ENCODE results near the gene DDX39B.

DDX39B gene

DNA sequence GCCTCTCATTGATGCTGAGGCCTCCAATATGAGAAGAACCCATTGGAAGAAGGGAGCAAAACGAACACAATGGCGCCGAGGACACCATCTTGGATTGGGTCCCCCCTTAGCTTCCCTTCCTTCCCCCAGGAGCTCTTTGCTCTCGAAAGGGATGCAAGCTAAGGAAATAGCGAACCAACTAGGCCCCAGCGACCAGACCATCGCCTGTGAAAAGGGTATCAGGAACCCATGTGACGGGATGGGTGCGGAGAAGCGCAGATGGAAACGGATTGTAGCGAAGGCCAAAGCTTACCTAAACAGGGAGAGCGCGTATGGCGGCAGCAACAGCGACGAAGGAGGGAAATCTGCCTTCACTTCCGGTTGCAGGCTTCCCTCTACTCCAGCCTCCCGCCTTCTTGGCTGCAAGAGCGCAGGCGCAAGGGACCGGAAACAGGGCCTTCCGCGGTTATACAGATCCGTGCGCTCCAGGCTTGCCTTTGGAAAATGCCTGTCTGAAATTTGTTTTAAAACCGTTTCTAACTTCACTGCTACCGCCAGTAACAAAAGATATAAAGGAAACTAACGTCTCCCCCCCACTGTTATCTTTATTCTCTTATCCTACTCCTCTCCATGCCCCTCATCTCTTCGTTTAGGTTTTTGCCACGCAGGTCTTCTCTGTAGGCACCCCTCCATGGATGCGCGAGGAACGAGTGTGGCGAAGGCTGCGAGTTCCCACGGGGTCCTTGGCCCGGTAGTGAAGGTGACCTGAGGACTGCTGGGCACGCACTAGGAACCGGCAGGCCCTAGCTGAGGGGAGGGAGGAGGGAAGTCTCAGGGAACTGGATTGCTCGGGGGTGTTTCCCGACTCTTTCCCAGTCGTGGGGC is at the start of gene DDX39B (continued):
- no peak for TF ChIP-seq ZNF596 (tag by site-specific recombination; IDR thresholded peaks at IDR 0.05)
- TF ChIP-seq, protein P1, sequence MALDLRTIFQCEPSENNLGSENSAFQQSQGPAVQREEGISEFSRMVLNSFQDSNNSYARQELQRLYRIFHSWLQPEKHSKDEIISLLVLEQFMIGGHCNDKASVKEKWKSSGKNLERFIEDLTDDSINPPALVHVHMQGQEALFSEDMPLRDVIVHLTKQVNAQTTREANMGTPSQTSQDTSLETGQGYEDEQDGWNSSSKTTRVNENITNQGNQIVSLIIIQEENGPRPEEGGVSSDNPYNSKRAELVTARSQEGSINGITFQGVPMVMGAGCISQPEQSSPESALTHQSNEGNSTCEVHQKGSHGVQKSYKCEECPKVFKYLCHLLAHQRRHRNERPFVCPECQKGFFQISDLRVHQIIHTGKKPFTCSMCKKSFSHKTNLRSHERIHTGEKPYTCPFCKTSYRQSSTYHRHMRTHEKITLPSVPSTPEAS (tag by site-specific recombination; IDR thresholded peaks at IDR 0.05) = peak; percentile 44
- TF ChIP-seq ZNF548 (tag by site-specific recombination; IDR thresholded peaks at IDR 0.05) = no peak
- TF ChIP-seq ZNF549 (tag by site-specific recombination; IDR thresholded peaks at IDR 0.05) = no peak
- TF ChIP-seq ZXDB (tag by site-specific recombination; IDR thresholded peaks at IDR 0.05) = peak; percentile 97
- no peak for TF ChIP-seq GLI2 (tag by site-specific recombination; IDR thresholded peaks at IDR 0.05; ENCODE audit: borderline replicate concordance, low read depth)
- no peak for TF ChIP-seq OSR2 (tag by site-specific recombination; IDR thresholded peaks at IDR 0.05)
- no peak for TF ChIP-seq ZNF776 (tag by site-specific recombination; IDR thresholded peaks at IDR 0.05; ENCODE audit: borderline replicate concordance)
- peak; percentile 100 for TF ChIP-seq ZNF335 (tag by site-specific recombination; conservative IDR thresholded peaks at IDR 0.05)
- TF ChIP-seq ZNF433 (tag by site-specific recombination; IDR thresholded peaks at IDR 0.05; ENCODE audit: low read depth) = no peak
- TF ChIP-seq ZNF626 (tag by site-specific recombination; IDR thresholded peaks at IDR 0.05) = no peak
- no peak for TF ChIP-seq ZNF658 (tag by site-specific recombination; IDR thresholded peaks at IDR 0.05)
- no peak for TF ChIP-seq ZBTB1 (tag by site-specific recombination; IDR thresholded peaks at IDR 0.05)
- TF ChIP-seq, protein P2, sequence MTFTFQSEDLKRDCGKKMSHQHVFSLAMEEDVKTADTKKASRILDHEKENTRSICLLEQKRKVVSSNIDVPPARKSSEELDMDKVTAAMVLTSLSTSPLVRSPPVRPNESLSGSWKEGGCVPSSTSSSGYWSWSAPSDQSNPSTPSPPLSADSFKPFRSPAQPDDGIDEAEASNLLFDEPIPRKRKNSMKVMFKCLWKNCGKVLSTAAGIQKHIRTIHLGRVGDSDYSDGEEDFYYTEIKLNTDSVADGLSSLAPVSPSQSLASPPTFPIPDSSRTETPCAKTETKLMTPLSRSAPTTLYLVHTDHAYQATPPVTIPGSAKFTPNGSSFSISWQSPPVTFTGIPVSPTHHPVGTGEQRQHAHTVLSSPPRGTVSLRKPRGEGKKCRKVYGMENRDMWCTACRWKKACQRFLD (tag by site-specific recombination; IDR thresholded peaks at IDR 0.05) = no peak
- TF ChIP-seq ZNF174 (tag by site-specific recombination; IDR thresholded peaks at IDR 0.05) = no peak
- TF ChIP-seq GLI4 (tag by site-specific recombination; IDR thresholded peaks at IDR 0.05) = peak; percentile 96
- TF ChIP-seq, protein P3, sequence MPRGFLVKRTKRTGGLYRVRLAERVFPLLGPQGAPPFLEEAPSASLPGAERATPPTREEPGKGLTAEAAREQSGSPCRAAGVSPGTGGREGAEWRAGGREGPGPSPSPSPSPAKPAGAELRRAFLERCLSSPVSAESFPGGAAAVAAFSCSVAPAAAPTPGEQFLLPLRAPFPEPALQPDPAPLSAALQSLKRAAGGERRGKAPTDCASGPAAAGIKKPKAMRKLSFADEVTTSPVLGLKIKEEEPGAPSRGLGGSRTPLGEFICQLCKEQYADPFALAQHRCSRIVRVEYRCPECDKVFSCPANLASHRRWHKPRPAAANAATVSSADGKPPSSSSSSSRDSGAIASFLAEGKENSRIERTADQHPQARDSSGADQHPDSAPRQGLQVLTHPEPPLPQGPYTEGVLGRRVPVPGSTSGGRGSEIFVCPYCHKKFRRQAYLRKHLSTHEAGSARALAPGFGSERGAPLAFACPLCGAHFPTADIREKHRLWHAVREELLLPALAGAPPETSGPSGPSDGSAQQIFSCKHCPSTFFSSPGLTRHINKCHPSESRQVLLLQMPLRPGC (tag by site-specific recombination; IDR thresholded peaks at IDR 0.05) = peak; percentile 57; the same call in 1 of the 2 replicates
- TF ChIP-seq ZNF302 (tag by site-specific recombination; IDR thresholded peaks at IDR 0.05; ENCODE audit: low read depth) = no peak
- TF ChIP-seq, protein P4, sequence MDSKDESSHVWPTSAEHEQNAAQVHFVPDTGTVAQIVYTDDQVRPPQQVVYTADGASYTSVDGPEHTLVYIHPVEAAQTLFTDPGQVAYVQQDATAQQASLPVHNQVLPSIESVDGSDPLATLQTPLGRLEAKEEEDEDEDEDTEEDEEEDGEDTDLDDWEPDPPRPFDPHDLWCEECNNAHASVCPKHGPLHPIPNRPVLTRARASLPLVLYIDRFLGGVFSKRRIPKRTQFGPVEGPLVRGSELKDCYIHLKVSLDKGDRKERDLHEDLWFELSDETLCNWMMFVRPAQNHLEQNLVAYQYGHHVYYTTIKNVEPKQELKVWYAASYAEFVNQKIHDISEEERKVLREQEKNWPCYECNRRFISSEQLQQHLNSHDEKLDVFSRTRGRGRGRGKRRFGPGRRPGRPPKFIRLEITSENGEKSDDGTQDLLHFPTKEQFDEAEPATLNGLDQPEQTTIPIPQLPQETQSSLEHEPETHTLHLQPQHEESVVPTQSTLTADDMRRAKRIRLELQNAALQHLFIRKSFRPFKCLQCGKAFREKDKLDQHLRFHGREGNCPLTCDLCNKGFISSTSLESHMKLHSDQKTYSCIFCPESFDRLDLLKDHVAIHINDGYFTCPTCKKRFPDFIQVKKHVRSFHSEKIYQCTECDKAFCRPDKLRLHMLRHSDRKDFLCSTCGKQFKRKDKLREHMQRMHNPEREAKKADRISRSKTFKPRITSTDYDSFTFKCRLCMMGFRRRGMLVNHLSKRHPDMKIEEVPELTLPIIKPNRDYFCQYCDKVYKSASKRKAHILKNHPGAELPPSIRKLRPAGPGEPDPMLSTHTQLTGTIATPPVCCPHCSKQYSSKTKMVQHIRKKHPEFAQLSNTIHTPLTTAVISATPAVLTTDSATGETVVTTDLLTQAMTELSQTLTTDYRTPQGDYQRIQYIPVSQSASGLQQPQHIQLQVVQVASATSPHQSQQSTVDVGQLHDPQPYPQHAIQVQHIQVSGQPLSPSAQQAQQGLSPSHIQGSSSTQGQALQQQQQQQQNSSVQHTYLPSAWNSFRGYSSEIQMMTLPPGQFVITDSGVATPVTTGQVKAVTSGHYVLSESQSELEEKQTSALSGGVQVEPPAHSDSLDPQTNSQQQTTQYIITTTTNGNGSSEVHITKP (tag by site-specific recombination; IDR thresholded peaks at IDR 0.05) = peak; percentile 84
- peak; percentile 90 for TF ChIP-seq YY2 (tag by site-specific recombination; IDR thresholded peaks at IDR 0.05)
- TF ChIP-seq ZNF223 (tag by site-specific recombination; IDR thresholded peaks at IDR 0.05) = no peak
- TF ChIP-seq ZNF426 (tag by site-specific recombination; IDR thresholded peaks at IDR 0.05) = no peak
- TF ChIP-seq, protein P5, sequence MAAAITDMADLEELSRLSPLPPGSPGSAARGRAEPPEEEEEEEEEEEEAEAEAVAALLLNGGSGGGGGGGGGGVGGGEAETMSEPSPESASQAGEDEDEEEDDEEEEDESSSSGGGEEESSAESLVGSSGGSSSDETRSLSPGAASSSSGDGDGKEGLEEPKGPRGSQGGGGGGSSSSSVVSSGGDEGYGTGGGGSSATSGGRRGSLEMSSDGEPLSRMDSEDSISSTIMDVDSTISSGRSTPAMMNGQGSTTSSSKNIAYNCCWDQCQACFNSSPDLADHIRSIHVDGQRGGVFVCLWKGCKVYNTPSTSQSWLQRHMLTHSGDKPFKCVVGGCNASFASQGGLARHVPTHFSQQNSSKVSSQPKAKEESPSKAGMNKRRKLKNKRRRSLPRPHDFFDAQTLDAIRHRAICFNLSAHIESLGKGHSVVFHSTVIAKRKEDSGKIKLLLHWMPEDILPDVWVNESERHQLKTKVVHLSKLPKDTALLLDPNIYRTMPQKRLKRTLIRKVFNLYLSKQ (tag by site-specific recombination; IDR thresholded peaks at IDR 0.05; ENCODE audit: borderline replicate concordance) = no peak
- no peak for TF ChIP-seq ZNF514 (tag by site-specific recombination; IDR thresholded peaks at IDR 0.05)
- no peak for TF ChIP-seq ZNF707 (tag by site-specific recombination; IDR thresholded peaks at IDR 0.05)
- TF ChIP-seq ZNF16 (tag by site-specific recombination; IDR thresholded peaks at IDR 0.05; ENCODE audit: low read depth) = no peak
- TF ChIP-seq SETDB1 (IDR thresholded peaks at IDR 0.05; ENCODE audit: insufficient read length, low read length) = no peak
- TF ChIP-seq PRDM1 (tag by site-specific recombination; IDR thresholded peaks at IDR 0.05) = no peak; the same call in 1 of the 2 replicates
